Ascending aorta (tissue), 2 donors: ENCODE measurements around the gene PINK1. TPM values are rescaled to one million over a fixed set of nuclear protein-coding genes. Genes with fewer than 3 reads are reported as not detected.

Experiments used
- DNase-seq, 2 donors: peaks; one replicate each; pipeline ENCODE4 v3.0.0-alpha.2; 2019; ENCODE audit warnings: low spot score in 2 of 2
- H3K27ac ChIP-seq, 2 donors: fragments of 200-600 bp; sonication (generic); one replicate each; pipeline ENCODE4 v1.5.1; 2016 to 2017; ENCODE audit warnings: mild to moderate bottlenecking in 1 of 2
- H3K27me3 ChIP-seq: fragments of 200-600 bp; sonication (generic); one replicate; pipeline ENCODE4 v1.5.1; 2017
- H3K36me3 ChIP-seq, 2 donors: fragments of 200-600 bp; sonication (generic); one replicate each; pipeline ENCODE4 v1.5.1; 2016
- H3K4me1 ChIP-seq, 2 donors: fragments of 200-600 bp; sonication (generic); one replicate each; pipeline ENCODE4 v1.5.1; 2016 to 2017; ENCODE audit warnings: mild to moderate bottlenecking in 1 of 2
- H3K4me3 ChIP-seq, 2 donors: fragments of 200-600 bp; sonication (generic); one replicate each; pipeline ENCODE4 v1.5.1; 2016 to 2017; ENCODE audit warnings: mild to moderate bottlenecking in 1 of 2
- H3K9me3 ChIP-seq, 2 donors: fragments of 200-600 bp; sonication (generic); one replicate each; pipeline ENCODE4 v1.5.1; 2016
- CTCF ChIP-seq, 3 experiments: fragments of 200-600 bp in 2 of 3; fragments of 450-650 bp in 1 of 3; sonication (generic) in 2 of 3; IDR thresholded peaks; one replicate each; pipeline ENCODE4 v1.5.1; 2016 to 2019; ENCODE audit warnings: antibody characterized with exemption in 3 of 3, mild to moderate bottlenecking in 1 of 3, moderate library complexity in 1 of 3
- intact Hi-C: fragments of 100-400 bp; cut with DNase I; formaldehyde crosslinking; loops from one replicate; pipeline ENCODE4 v1.15.1; 2023
- total RNA-seq: library from RNA; depleted of rRNA; stranded (reverse); fragments of >200 nt; gene quantifications from one replicate; pipeline ENCODE4 v1.1.0, GENCODE V29; 2016

PINK1 gene
- total RNA-seq, 1 donor from 2014 or later = 113 TPM

DNA sequence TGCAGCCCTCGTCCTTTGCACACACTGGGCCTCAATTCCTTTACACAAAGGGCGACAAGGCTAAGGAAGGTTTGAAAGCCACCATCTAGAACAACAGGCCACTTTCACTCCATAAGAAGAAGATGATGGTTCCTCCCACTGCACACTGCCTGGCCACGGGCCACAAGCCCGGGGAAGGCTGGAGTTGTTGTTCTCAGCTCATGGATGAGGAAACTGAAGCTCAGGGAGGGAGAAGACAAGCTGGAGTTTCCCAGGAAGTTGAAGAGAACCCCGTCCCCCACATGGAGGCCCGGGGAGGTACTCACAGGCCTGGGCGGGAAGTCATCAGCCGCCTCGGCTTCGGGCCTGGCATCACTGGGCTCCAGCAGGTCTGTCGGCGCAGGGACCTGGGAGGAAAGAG, 52.5 kb downstream of the PINK1 start:
- H3K27ac ChIP-seq = peak overlapping the region in 1 of 2 donors; percentile 45
- H3K27me3 ChIP-seq = no peaks in the 10 kb centered on the region
- H3K36me3 ChIP-seq = no peaks in the 10 kb centered on the region
- no peak for DNase-seq
- intact Hi-C loops = no loop called here
- H3K9me3 ChIP-seq = no peaks in the 10 kb centered on the region
- H3K4me1 ChIP-seq = no peaks in the 10 kb centered on the region
- no peak overlapping the region for H3K4me3 ChIP-seq
- TF ChIP-seq CTCF (IDR thresholded peaks at IDR 0.05) = no peak

DNA sequence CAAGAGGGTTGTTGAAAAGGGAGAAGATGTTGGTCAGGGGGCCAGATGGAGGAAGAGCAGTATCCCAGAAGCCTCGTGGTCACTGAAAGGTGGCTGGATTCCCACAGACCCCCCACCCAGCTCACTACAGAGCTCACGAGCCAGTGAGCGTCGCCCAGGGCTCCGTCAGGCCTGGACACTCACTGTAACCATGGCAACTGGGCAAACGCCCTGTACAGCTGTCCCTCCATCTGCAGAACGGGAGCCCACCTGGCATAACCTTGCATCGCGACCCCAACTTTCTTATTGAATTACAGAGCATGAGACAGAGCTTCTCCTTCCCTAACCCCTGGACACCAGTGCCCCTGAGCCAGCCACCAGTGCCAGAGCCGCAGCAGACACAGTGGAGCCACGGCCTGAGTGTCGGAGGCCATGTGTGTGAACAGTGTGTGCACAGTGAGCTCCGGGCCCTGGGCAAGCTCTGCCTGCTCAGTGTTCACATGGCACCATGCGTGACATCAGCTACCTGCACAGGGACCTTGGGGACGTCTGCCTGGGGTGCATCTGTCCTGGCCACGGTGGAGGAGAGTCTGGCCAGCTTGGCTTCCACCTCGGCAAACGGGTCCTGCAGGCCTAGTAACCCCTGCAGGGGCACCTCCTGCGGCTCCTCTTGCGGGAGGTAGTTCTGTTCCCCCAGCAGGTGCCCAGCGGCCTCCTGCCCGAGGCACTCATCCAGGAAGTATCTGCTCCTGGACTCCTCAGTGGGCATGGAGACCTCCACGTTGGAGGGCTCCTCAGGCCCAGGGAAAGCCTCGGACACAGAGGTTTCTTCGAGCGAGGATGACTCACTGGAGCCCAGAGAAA, 53.8 kb downstream of the PINK1 start:
- Histone ChIP-seq H3K27me3 (no peaks in the 10 kb centered on the region), H3K27ac (no peak overlapping the region), H3K36me3 (no peaks in the 10 kb centered on the region), H3K9me3 (no peaks in the 10 kb centered on the region), H3K4me3 (no peak overlapping the region), H3K4me1 (no peaks in the 10 kb centered on the region)
- intact Hi-C loops = no loop called here
- TF ChIP-seq CTCF (IDR thresholded peaks at IDR 0.05) = no peak
- no peak for DNase-seq

- intact Hi-C loops = loop anchor here (10.0 kb wide), 1 partner anchor 305 kb away; no protein-coding TSS in a partner anchor
- TF ChIP-seq CTCF (IDR thresholded peaks at IDR 0.05) = no peak
Measured at GRCh38 chr1:20689645-20690056, 56.4 kb downstream of the PINK1 start.

GRCh38 chr1:20691872-20692271, 58.6 kb downstream of the PINK1 start:
- Histone ChIP-seq H3K27ac (no peak overlapping the region), H3K9me3 (no peaks in the 10 kb centered on the region), H3K36me3 (no peaks in the 10 kb centered on the region), H3K4me3 (no peak overlapping the region), H3K27me3 (no peaks in the 10 kb centered on the region), H3K4me1 (no peaks in the 10 kb centered on the region)
- intact Hi-C loops = loop anchor here (10.0 kb wide), 1 partner anchor 303 kb away; no protein-coding TSS in a partner anchor
- DNase-seq = no peak
- TF ChIP-seq CTCF (IDR thresholded peaks at IDR 0.05) = no peak

More at GRCh38 chr1:20689645-20690056, 56.4 kb downstream of the PINK1 start:
- DNase-seq = no peak
- Histone ChIP-seq H3K4me1 (no peaks in the 10 kb centered on the region), H3K9me3 (no peaks in the 10 kb centered on the region), H3K36me3 (no peaks in the 10 kb centered on the region), H3K27me3 (no peaks in the 10 kb centered on the region), H3K27ac (no peak overlapping the region), H3K4me3 (no peak overlapping the region)

GRCh38 chr1:20693623-20694022, 60.4 kb downstream of the PINK1 start:
- no peak for TF ChIP-seq CTCF (IDR thresholded peaks at IDR 0.05)
- peaks cover 0 to 2% of the 10 kb centered on the region in 2 donors for H3K4me1 ChIP-seq
- intact Hi-C loops = loop anchor here (10.0 kb wide), 1 partner anchor 301 kb away; no protein-coding TSS in a partner anchor
- H3K27ac ChIP-seq = no peak overlapping the region
- H3K9me3 ChIP-seq = no peaks in the 10 kb centered on the region
- no peak for DNase-seq
- H3K4me3 ChIP-seq = no peak overlapping the region
- H3K27me3 ChIP-seq = no peaks in the 10 kb centered on the region
- H3K36me3 ChIP-seq = no peaks in the 10 kb centered on the region
